ENCODE data around the gene ENO4. TPM values are rescaled to one million over a fixed set of nuclear protein-coding genes. Genes with fewer than 3 reads are reported as not detected.

ENO4 gene
- total and polyA plus RNA-seq, 9 of the 15 experiments (the other 6 are each of a cell fraction or from before 2014, with no cell fraction given) = 0.07 TPM; not detected in 8

DNA sequence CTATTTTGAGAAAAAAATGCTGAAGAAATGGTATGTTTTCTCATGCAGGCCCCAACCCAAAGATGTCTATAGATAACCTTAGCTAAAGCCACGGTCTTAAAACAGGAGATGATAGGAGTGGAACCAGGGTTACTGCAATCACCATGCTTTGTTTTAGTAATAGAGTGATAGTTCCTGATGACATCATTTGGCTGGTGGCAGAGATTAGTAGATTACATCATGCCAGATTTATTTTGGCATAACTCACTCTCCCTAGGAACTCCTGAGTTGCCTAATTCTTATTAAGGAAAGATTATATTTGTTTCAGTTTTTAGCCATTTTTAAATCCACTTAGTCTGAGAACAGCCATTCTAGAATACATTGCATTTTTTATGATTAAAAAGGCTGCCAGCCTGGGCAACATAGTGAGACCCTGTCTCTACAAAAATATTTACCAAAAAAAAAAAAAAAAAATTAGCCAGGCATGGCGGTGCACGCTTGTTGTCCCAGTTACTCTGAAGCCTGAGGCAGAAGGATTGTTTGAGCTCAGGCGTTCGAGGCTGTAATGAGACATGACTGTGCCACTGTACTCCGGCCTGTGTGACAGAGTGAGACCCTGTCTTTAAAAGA, 17.8 kb downstream of the ENO4 start:
- CTCF ChIA-PET (ENCODE audit: low intra/inter-chr PET ratio) = no interaction called here
- ATAC-seq (no peak), DNase-seq (ENCODE audit: extremely low read depth in 1 of 4, low spot score in 3 of 4) (no peak), FAIRE-seq (no peak)
- Histone ChIP-seq H2AFZ (ENCODE audit: low read depth, low read length) (no peak overlapping the region), H3K4me1 (replicated peaks in 1 of 2; ENCODE audit: control insufficient read depth in 2 of 2, insufficient read depth in 2 of 2, low read length in 2 of 2) (no peaks in the 10 kb centered on the region), H3K9ac (ENCODE audit: insufficient read depth in 1 of 2, low read depth in 2 of 2, low read length in 2 of 2) (no peak overlapping the region), H3K4me3 (no peak overlapping the region), H3K4me2 (ENCODE audit: insufficient read depth, low read length) (no peak overlapping the region), H3K9me1 (ENCODE audit: control insufficient read depth, insufficient read depth, low read length) (no peaks in the 10 kb centered on the region), H3K9me3 (replicated peaks; ENCODE audit: control insufficient read depth, insufficient read depth, low read depth, low read length) (no peaks in the 10 kb centered on the region), H4K20me1 (replicated peaks; ENCODE audit: control insufficient read depth, insufficient read depth, low read length) (no peaks in the 10 kb centered on the region), H3K27me3 (ENCODE audit: control insufficient read depth in 2 of 2, insufficient read depth in 2 of 2, low read length in 2 of 2) (peaks cover 0 to 5% of the 10 kb centered on the region in 2 experiments; a peak in 2 of 5 replicates), H3K79me2 (ENCODE audit: control insufficient read depth, insufficient read depth, low read length) (no peaks in the 10 kb centered on the region), H3K27ac (ENCODE audit: extremely low read depth, low read depth, low read length) (no peak overlapping the region), H3K36me3 (ENCODE audit: control insufficient read depth, insufficient read depth, low read length) (no peaks in the 10 kb centered on the region)
- 1% methylated on average over 6 of the region's 6 CpGs for WGBS (ENCODE audit: insufficient coverage, low coverage, missing lambda C conversion rate)
- no TSS peak for BruUV-seq (replicated peaks)
- no peak for TF ChIP-seq NR4A1 (CRISPR knock-in tag; IDR thresholded peaks at IDR 0.05)
- TF ChIP-seq NR4A1 (tag; IDR thresholded peaks at IDR 0.05) = no peak
- TF ChIP-seq AFF4 (CRISPR knock-in tag; IDR thresholded peaks at IDR 0.05) = no peak
- in situ Hi-C loops (cut with MboI) = no loop called here
- intact Hi-C loops (cut with micrococcal nuclease) = no loop called here
- POLR2A ChIA-PET = no interaction called here
